Immature natural killer cell (primary cell): ENCODE data around the gene SAMD14. TPM values are rescaled to one million over a fixed set of nuclear protein-coding genes. Genes with fewer than 3 reads are reported as not detected.

Experiments used
- DNase-seq, 3 donors: peaks; one replicate each; pipeline ENCODE4 v3.0.0; 2022; ENCODE audit warnings: mixed read lengths in 1 of 3
- H3K27ac Mint-ChIP-seq, 6 donors: one replicate each; pipeline ENCODE4 v1.8.0; 2020; ENCODE audit warnings: mixed read lengths in 6 of 6, mild to moderate bottlenecking in 5 of 6, inconsistent platforms in 4 of 6, moderate library complexity in 3 of 6
- H3K27me3 Mint-ChIP-seq, 3 donors: one replicate each; pipeline ENCODE4 v1.8.0; 2020 to 2021; ENCODE audit warnings: low read depth in 3 of 3, mild to moderate bottlenecking in 3 of 3, mixed read lengths in 3 of 3, moderate library complexity in 3 of 3, inconsistent platforms in 1 of 3
- H3K36me3 Mint-ChIP-seq, 3 donors: one replicate each; pipeline ENCODE4 v1.8.0; 2020; ENCODE audit warnings: mixed read lengths in 3 of 3, inconsistent platforms in 2 of 3, mild to moderate bottlenecking in 2 of 3
- H3K4me1 Mint-ChIP-seq, 2 donors: one replicate each; pipeline ENCODE4 v1.8.0; 2020; ENCODE audit warnings: inconsistent platforms in 2 of 2, mild to moderate bottlenecking in 2 of 2, mixed read lengths in 2 of 2, moderate library complexity in 1 of 2
- H3K4me3 Mint-ChIP-seq, 5 donors: one replicate each; pipeline ENCODE4 v1.8.0; 2020; ENCODE audit warnings: mild to moderate bottlenecking in 5 of 5, mixed read lengths in 5 of 5, inconsistent platforms in 3 of 5, moderate library complexity in 3 of 5
- H3K9me3 Mint-ChIP-seq, 6 donors: one replicate each; pipeline ENCODE4 v1.8.0; 2020; ENCODE audit warnings: mild to moderate bottlenecking in 6 of 6, mixed read lengths in 6 of 6, inconsistent platforms in 4 of 6, moderate library complexity in 3 of 6
- polyA plus RNA-seq, 3 donors: library from polyadenylated mRNA; unstranded; fragments of 300-500 nt; fragmentation: Illumina TruSeq; gene quantifications; one replicate each; pipeline ENCODE4 v1.2.3, GENCODE V29; 2021

SAMD14 gene
- polyA plus RNA-seq, 3 donors from 2014 or later, result 1.2 TPM; not detected in 2

DNA sequence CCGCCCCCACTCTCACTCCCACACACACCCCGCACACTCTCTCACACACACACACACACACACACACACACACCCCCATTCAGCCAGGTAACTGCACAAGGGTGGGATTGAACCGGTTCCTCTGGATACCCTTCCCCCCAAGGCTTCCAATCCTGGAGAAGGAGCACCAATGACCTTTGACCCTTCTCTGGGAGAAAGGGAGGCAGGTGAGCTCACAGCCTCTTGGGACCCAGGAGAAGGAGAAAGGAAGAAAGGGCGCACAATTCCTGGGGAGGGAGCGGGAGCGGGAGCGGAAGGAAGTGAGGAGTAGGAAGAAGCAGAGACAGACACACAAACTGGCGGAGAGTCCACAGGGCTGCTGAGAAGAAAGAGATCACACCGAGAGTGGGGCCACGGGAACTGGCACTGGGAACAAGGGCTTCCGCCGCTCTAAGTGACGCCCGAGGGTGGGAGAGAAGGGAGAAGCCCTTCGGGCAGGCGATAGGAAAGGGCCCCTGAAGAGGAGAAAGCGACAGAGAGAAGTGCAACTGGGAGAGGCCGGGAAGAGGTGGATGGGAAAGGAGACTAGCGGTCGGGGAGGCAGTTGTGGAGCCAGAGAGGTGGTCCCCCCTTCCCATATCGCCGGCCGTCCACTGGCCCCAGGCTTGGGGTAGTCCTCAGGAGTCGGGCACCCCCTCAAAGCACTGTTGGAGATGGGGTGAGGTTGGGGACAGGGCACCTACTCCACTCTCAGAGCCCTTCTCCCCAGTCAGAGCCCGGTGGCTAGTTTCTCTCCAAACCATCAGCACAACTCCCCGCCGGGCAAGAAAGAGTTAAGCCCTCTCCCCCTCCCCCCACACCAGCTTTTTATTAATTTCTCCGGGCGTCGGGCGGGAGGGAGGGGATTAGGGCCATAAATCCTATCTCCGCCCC lies 1.3 kb downstream of the SAMD14 start:
- Mint-ChIP-seq H3K9me3 (no peaks in the 10 kb centered on the region), H3K27ac (peak overlapping the region in 4 of 6 donors; percentile 44 to 80 (median 60)), H3K4me1 (peaks cover 32 to 41% of the 10 kb centered on the region in 2 donors), H3K27me3 (peaks cover 12 to 20% (median 14%) of the 10 kb centered on the region in 3 donors), H3K4me3 (peak overlapping the region; percentile 79 to 86 (median 81)), H3K36me3 (no peaks in the 10 kb centered on the region)
- no peak for DNase-seq

DNA sequence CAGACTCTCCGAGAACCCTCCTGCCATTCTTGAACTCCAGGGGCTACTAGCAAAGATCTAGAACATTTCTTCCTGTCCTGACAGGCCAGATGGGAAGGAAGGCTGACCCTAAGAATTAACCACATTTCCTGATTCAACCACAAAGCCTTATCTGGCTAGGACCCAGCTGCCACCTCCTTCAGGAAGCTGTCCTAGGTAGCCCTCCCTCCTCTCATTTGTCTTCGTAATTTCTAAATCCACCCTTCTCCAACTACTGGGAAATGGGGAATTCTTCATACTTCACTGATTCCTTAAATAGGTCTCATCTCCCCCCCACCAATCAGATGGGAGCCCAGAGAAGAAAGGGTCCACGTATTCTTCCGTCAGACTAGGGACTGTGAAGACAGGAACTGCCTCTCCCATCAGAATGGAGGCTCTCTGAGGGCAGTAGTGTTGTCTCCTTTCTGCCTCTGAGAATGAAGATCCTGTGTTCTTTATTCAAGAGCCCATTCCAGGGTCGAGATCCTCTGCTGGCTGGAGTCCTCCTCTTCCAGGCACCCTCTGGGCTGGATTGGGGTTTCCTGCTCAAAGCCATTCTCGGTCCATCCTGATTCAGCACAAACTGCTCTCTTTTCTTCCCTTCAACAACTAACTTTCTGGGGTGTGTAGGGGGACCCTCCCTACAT lies 2.1 kb downstream of the SAMD14 start:
- Mint-ChIP-seq H3K4me1 (peaks cover 32 to 41% of the 10 kb centered on the region in 2 donors), H3K36me3 (no peaks in the 10 kb centered on the region), H3K4me3 (peak overlapping the region; percentile 21 to 61 (median 32)), H3K27ac (no peak overlapping the region), H3K27me3 (peaks cover 14 to 20% (median 15%) of the 10 kb centered on the region in 3 donors), H3K9me3 (no peaks in the 10 kb centered on the region)
- no peak for DNase-seq

DNA sequence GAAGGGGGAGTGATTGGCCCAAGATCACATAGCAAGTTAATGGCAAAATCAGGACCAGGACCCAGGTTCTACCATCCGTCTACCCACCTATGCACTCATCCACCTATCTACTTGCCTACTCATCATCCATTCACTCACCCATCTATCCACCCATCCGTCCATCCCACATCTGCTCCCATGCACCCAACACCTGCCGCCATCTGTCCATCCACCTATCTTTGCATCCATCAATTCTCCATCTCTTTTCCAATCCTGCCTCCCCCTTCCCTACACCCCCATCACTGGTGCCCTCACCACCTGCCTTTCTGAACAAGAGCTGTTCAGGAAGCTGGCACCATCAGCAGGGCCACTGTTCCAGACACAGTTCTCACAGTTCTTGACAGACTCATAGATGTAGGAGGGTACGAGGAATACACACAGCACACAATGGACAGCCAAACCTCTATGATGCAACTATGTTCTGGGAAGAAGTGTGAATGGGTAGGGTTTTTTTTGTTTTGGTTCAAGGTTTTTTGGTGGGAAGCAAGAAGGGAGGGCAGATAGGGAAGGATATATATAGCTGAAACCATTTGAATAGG lies 4.5 kb downstream of the SAMD14 start:
- no peak overlapping the region for H3K27ac Mint-ChIP-seq
- H3K9me3 Mint-ChIP-seq, result no peaks in the 10 kb centered on the region
- no peak overlapping the region for H3K4me3 Mint-ChIP-seq
- H3K27me3 Mint-ChIP-seq, result peaks cover 13 to 17% (median 16%) of the 10 kb centered on the region in 3 donors
- H3K4me1 Mint-ChIP-seq, result peaks cover 20 to 22% of the 10 kb centered on the region in 2 donors
- no peak for DNase-seq
- H3K36me3 Mint-ChIP-seq, result no peaks in the 10 kb centered on the region

DNA sequence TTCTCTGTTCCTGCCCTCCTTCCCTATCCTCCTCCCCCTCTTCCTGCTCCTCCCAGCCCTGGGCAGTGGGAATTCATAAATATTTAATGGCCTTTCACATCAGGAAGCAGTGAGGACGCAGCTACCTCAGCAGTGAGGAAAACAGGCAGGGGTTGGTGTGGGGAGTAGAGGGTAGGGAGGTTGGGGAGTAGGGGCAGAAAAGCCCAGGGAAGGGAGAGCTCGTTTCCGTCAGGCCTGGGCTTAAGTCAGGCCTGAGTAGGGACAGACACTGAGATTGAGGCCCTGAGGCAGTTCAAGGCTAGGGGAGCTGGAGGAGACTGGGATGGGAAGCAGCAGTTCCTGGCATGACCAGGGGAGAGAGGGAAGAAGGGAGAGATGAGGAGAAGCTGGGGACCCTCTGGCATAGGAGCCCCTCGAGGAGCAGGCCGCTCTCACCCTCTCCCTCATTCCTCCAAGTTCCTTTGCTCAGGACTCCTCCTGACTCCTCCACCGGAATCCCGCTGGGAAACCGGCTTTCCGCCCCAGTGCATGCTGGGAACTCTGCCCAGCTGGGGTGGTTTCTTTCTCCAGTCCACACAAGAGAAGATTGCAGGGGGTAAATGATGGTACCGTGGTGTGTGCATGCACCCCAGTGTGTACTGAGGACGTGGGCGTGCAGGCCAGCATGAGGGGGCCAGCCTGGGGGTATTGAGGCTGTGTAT lies 6.2 kb downstream of the SAMD14 start:
- H3K27ac Mint-ChIP-seq, result no peak overlapping the region
- no peak overlapping the region for H3K4me3 Mint-ChIP-seq
- peaks cover 15 to 18% of the 10 kb centered on the region in 2 donors for H3K4me1 Mint-ChIP-seq
- H3K9me3 Mint-ChIP-seq, result peaks cover 0 to 2% (median 0%) of the 10 kb centered on the region in 6 donors
- DNase-seq, result no peak
- H3K36me3 Mint-ChIP-seq, result no peaks in the 10 kb centered on the region
- peaks cover 13 to 22% (median 15%) of the 10 kb centered on the region in 3 donors for H3K27me3 Mint-ChIP-seq

DNA sequence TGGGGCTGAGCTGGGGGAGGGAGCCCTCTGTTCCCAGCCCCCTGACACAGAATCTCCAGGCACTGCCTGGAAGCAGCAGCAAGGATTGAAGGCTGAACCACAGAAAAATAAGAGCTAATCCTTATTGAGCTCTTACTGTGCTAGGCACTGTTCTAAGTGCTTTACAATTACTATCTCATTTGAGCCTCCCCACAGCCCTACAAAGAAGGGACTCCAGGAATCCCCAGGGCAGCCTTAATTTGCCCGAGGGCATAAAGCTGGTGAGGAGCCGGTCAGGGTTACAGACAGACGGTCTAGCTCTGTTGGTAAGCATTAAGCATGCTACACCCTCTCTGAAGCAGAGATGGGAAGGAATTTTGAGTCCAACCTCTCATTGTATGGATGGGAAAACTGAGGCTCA lies 7.0 kb downstream of the SAMD14 start:
- DNase-seq, result no peak
- no peak overlapping the region for H3K4me3 Mint-ChIP-seq
- H3K36me3 Mint-ChIP-seq, result no peaks in the 10 kb centered on the region
- H3K27ac Mint-ChIP-seq, result no peak overlapping the region
- H3K27me3 Mint-ChIP-seq, result peaks cover 13 to 19% (median 16%) of the 10 kb centered on the region in 3 donors
- peaks cover 0 to 2% (median 0%) of the 10 kb centered on the region in 6 donors for H3K9me3 Mint-ChIP-seq
- peaks cover 7 to 10% of the 10 kb centered on the region in 2 donors for H3K4me1 Mint-ChIP-seq

DNA sequence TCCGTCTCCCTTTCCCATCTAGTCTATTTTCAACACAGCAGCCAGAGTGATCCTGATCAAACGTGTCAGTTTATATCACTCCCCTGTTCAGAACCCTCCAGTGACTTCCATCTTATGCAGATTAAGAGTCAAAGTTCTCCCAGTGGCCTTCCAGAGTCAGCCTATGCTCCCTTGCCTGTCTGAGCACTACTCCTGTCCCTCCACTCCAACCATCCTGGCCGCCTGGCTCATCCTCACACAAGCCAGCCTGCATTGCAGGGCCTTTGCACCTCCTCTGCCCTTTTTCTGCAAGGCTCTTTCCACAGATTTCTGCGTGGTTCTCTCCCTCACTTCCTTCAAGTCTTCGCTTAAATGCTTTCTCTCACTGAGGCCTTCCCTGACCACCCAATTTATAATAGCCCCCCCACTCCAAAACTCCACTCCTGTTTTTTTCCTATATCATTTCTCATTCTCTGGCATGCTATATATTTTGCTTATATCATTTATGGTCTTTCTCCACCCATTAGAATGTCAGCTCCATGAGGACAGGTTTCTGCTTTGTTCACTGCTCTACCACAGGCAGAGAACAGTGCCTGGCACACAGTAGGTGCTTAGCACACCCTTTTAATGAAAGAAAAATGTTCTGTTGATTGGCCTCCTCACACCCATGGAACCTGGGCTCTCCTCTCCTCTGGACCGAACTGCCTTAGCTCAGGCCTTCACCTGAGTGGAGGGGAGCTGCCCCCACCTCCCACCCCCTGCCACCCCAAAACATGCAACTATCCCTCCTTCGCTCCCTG lies 9.3 kb downstream of the SAMD14 start:
- DNase-seq, result no peak
- peaks cover 0 to 2% (median 0%) of the 10 kb centered on the region in 6 donors for H3K9me3 Mint-ChIP-seq
- peaks cover 3 to 7% of the 10 kb centered on the region in 2 donors for H3K4me1 Mint-ChIP-seq
- H3K27ac Mint-ChIP-seq, result no peak overlapping the region
- H3K36me3 Mint-ChIP-seq, result no peaks in the 10 kb centered on the region
- peaks cover 20 to 24% (median 21%) of the 10 kb centered on the region in 3 donors for H3K27me3 Mint-ChIP-seq
- no peak overlapping the region for H3K4me3 Mint-ChIP-seq

DNA sequence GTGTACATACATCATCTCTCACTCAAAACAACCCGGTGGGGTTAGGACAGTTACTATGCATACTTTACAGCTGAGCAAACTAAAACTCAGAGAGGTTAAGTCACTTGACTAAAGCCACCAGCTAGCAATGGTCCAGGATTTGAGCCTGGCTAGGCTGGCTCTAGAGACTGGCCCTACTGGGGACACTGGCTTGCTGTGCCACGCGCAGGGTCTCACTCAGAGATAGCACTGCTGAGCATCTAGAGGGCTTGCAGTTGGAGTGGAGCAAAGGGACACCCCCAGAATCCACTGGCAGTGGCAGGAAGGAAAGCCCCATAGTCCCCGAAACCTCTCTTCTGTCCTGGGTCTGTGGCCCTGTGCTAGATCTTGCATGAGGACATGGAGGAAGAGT lies 11.1 kb downstream of the SAMD14 start:
- peaks cover 25 to 32% (median 26%) of the 10 kb centered on the region in 3 donors for H3K27me3 Mint-ChIP-seq
- H3K4me3 Mint-ChIP-seq, result peak overlapping the region in 2 of 5 donors; percentile 18 to 36
- H3K4me1 Mint-ChIP-seq, result peaks cover 5 to 13% of the 10 kb centered on the region in 2 donors
- H3K9me3 Mint-ChIP-seq, result peaks cover 0 to 4% (median 0%) of the 10 kb centered on the region in 6 donors
- H3K27ac Mint-ChIP-seq, result no peak overlapping the region
- no peaks in the 10 kb centered on the region for H3K36me3 Mint-ChIP-seq
- no peak for DNase-seq

DNA sequence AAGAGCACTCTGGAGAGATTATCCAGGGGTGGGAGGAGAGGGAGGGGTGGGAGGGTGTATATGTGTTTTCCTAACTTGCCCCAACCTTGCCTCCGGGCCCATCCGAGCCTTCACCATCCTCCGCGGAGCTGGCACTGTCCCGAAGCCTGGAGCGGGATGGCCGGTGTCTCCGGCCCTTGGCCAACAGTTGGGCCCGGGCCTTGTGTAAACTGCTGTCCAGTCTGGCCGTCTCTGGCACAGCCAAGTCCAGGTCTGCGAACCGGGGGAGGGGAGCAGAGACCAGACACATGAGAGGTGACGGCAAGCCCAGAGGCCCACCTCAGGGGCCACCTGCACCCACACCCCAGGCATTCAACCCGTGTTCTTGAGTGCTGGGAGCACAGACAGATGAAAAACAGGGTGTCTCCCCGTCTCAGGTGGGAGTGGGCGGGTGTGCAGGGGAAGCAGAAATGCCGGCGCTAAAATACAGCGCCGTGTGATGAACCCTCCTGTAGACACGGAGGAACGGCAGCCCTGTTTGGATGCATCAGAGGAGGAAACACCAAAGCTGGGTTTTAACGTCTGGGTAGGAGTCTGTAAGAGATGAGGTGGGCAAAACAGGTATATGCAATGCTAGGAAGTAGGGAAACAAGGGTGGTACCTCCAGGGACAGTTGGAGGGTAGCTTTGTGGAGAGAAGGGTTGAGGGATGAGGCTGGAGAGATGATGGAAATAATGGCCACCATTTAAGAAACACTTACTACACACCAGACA lies 11.7 kb downstream of the SAMD14 start:
- H3K36me3 Mint-ChIP-seq, result no peaks in the 10 kb centered on the region
- no peak for DNase-seq
- peaks cover 5 to 13% of the 10 kb centered on the region in 2 donors for H3K4me1 Mint-ChIP-seq
- H3K27ac Mint-ChIP-seq, result no peak overlapping the region
- H3K9me3 Mint-ChIP-seq, result peaks cover 0 to 4% (median 0%) of the 10 kb centered on the region in 6 donors
- H3K4me3 Mint-ChIP-seq, result peak overlapping the region in 2 of 5 donors; percentile 18 to 36
- peaks cover 23 to 32% (median 26%) of the 10 kb centered on the region in 3 donors for H3K27me3 Mint-ChIP-seq

DNA sequence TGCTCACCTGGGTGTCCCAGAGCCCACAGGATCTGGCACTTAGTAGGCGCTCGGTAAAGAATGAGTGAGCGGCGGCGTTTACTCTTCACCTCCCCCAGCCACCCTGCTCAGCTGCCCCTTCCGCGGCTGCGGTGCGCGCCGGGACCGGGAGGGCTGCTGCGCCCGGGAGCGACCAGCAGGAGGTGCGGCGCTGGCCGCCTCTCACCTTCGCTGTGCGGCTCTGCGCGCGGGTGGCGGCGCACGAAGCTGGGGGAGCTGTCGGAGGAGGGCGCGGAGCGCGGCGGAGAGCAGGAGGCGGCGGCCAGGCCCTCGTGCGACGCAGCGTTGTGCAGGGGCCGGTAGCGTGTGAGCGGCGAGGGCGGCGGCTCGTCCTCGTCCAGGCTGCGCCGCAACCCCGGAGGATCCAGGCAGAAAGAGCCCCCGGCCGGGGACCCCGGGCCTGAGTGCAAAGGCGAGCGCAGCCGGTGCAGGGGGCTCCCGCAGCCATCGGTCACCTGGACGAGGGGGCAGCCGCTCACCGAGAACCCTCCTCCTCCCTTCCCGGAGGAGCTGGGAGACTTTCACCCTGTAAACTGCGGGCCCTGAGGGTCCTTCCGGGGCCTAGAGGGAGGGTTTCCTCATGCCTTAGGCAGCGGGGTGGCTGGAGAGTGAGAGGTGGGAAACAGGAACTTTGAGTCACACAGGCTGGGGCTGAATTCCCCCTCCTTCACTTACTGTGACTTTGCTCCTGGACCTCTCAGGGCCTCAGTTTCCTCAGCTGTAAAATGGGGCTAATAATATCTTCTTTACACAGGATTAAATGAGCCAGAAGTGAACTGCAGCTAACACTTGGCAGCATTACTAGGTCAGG lies 12.5 kb downstream of the SAMD14 start:
- H3K27ac Mint-ChIP-seq, result no peak overlapping the region

DNA sequence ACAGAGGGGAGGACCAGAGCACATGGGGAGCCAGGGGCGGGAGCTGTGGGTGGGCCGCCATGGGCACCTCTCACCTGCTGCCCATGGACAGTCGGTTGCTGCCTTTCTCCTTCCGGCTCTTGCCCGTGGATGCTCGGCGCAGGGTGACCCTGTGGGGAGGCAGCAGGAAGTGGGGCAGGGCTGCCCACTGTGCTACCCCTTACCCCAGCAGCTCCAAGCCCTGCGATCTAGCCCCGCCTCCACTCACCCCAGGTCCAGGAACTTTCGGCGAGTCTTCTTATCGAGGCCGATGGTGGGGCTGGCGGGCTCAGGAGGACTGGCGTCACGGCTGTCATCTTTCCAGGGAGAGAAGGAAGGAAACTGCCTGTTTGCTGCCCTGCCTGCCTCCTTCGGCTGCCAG lies 14.2 kb downstream of the SAMD14 start:
- DNase-seq, result no peak
- H3K4me1 Mint-ChIP-seq, result peaks cover 5 to 13% of the 10 kb centered on the region in 2 donors
- peaks cover 0 to 4% (median 0%) of the 10 kb centered on the region in 6 donors for H3K9me3 Mint-ChIP-seq
- peak overlapping the region in 1 of 5 donors; percentile 5 for H3K4me3 Mint-ChIP-seq
- H3K27me3 Mint-ChIP-seq, result peaks cover 19 to 32% (median 20%) of the 10 kb centered on the region in 3 donors
- H3K27ac Mint-ChIP-seq, result no peak overlapping the region
- H3K36me3 Mint-ChIP-seq, result no peaks in the 10 kb centered on the region

More for the DNA sequence above, 12.5 kb downstream of the SAMD14 start:
- peak; percentile 47 to 56 (median 50) for DNase-seq
- Mint-ChIP-seq H3K4me3 (peak overlapping the region; percentile 36 to 66 (median 54)), H3K4me1 (peaks cover 5 to 13% of the 10 kb centered on the region in 2 donors), H3K27me3 (peaks cover 23 to 32% (median 23%) of the 10 kb centered on the region in 3 donors), H3K9me3 (peaks cover 0 to 4% (median 0%) of the 10 kb centered on the region in 6 donors), H3K36me3 (no peaks in the 10 kb centered on the region)

DNA sequence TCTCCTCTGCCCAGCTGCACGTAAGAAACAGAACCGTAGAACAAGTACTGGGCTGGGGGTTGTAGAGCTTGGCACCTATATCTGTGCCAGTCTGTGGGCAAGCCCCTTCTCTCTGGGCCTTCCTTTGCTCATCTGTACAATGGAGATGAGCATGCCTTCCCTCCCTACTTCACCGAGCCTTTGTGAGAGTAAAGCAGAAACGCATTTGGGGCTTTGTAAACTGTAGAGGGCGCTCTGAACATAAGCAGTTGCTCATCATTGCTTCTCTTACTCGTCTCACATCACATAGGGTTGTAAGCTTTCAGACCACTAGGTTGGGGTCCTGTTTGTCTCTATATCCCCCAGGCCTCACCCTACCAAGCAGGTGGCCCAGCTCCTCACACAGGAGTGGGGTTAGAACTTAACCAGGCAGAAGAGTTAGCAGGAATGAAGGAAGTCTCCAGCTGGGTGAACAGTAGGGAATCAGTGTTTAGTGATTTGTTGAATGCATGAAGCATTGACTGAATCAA lies 15.1 kb downstream of the SAMD14 start:
- Mint-ChIP-seq H3K4me3 (no peak overlapping the region), H3K27ac (no peak overlapping the region), H3K9me3 (peaks cover 0 to 4% (median 0%) of the 10 kb centered on the region in 6 donors), H3K36me3 (no peaks in the 10 kb centered on the region), H3K4me1 (peaks cover 5 to 13% of the 10 kb centered on the region in 2 donors), H3K27me3 (peaks cover 17 to 26% (median 18%) of the 10 kb centered on the region in 3 donors)
- peak in 2 of 3 donors; percentile 35 to 38 for DNase-seq
